Stimulated activated CD4-positive, alpha-beta T cell treated with anti-CD3 and anti-CD28 coated beads, Interleukin-15, amount 100 ng/mL, for 24 hours (primary cell): ENCODE measurements around the gene HPD.
"Not testable (repeated sequence)": the region's sequence is repeated elsewhere in the genome, so short reads cannot be mapped to it uniquely, and the experiment has no call there.

Experiments used
- DNase-seq: peaks from one replicate; pipeline ENCODE4 v3.0.0-alpha.2; 2020

HPD gene

DNA sequence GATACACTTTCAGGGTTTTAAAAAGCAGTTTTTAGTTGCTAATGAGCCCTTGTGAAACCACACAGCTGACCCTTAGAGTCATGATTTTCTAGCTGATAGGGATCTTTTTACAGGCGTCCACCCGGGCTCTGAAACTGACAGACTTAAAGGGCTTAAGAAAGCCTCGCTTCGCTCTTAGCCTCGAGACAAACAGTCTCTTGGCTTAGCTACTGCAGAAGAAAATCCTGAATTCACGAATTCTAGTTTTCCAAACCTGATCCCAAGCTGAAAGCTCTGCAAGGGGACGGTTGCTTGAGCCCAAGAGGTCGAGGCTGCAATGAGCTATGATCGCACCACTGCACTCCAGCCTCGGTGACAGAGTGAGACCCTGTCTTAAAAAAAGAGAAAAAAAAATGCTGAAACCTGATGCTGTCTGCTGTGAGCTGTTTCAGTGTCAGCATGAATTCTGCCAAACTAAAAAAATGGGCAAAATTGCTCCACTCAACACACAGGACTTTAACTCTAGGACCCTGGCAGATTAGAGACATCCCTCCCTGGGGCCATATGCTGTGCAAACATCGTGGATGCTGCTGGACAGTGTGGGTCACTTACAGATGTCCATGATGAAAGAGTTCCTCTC is 3.1 kb upstream of the HPD start:
- DNase-seq = no peak

DNA sequence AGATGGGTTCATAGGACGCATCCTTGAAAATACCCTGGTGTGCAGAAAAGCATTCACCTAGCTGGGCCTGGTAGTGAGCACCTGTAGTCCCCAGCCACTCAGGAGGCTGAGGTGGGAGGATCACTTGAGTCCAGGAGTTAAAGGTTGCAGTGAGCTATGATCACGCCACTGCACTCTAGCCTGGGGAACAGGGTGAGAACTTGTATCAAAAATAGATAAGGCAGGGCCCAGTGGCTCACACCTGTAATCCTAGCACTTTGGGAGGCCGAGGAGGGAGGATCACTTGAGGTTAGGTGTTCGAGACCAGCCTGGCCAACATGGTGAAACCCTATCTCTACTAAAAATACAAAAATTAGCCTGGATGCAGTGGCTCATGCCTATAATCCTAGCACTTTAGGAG is 2.0 kb upstream of the HPD start:
- not testable (repeated sequence) for DNase-seq

- no peak for DNase-seq
Observed at GRCh38 chr12:121860257-121860656, 1.6 kb upstream of the HPD start.

GRCh38 chr12:121858318-121858661 is 369 bp downstream of the HPD start:
- no peak for DNase-seq

DNA sequence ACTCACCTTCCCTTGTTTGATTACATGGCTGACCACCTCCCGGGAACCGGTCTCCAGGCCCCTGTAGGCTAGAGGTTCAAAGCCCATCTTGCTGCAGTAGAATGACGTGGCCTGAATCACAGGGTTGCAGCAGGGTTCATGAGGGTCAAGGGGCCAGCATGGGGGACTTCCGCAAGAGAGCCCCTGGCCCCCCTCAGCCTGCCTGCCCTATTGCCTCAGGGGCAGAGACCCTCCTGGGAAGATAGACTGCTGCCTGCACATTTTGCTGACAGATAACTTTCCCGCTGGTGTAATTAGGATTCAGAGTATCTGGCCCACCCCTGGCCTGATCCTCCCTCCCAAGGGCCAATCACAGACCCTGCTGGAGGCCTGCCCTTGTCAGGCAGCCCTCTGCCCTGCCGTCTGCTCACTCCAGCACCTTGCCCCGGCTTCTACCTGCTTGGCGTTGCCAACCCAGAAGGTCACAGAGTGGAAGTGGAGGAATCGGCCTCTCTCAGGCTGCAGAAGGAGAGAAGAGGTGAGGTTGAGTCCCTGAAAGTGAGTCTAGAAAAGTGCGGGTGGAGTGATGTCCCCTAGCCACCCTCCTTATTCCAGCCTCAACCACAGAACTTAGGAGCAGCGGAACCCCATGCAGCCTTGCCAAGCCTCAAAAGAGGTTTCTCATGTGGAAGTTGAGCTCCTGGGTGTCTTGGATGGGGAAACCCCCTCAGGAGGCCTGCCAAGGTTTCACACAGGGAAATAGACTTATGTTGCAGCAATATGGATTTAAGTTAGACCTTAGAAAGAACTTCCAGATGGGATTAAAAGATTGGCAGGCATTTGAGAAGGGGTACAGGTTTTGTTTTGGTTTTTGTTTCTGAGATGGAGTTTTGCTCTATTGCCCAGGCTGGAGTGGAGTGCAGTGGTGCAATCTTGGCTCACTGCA is 1.1 kb downstream of the HPD start:
- DNase-seq = no peak

DNA sequence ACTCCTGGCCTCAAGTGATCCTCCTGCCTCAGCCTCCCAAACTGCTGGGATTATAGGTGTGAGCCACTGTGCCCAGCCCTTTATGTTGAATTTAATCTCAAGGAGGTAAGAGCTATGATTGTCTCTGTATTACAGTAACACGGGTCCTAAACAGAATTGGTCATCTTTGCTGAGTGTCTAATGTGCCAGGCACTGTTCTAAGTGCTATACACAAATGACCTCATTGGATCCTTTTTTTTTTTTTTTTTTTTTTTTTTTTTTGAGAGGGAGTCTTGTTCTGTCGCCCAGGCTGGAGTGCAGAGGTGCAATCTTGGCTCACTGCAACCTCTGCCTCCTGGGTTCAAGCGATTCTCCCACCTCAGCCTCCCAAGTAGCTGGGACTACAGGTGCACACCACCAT is 6.3 kb downstream of the HPD start:
- not testable (repeated sequence) for DNase-seq

GRCh38 chr12:121849665-121850064 is 9.0 kb downstream of the HPD start:
- DNase-seq = no peak

DNA sequence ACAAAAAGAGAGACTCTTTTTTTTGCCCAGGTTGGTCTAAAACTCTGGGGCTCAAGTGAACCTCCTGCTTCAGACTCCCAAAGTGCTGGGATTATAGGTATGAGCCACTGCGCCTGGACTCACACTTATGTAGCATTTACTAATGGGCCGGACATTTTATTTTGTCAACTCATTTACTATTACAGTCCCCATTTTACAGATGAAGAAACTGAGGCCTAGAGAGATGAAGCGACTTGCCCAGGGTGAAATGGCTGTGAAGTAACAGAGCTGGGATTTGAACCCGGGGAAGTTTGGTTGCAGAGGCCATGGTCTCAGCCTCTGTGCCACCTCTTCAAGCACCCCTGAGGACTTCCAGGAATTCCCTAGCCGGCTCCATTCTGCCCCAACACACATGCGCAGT is 9.4 kb downstream of the HPD start:
- no peak for DNase-seq

DNA sequence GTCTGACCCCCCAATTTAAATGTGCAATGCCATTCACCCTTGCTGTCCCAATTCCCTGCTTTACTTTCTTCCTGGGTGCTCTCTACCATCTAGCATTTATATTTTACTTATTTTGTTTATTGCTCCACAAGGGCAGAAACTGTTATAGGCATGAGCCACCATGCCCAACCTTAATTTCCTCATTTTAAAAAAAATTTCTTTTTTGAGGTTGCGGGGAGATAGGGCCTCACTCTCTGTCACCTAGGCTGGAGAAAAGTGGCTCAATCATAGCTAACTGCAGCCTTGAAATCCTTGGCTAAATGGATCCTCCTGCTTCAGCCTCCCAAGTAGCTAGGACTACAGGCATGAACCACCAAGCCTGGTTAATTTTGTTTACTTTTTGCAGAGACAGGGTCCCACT is 13.0 kb downstream of the HPD start:
- DNase-seq = no peak

- DNase-seq = no peak
Observed at GRCh38 chr12:121843236-121843982, 15.2 kb downstream of the HPD start.

GRCh38 chr12:121839993-121840761 is 18.5 kb downstream of the HPD start:
- no peak for DNase-seq

DNA sequence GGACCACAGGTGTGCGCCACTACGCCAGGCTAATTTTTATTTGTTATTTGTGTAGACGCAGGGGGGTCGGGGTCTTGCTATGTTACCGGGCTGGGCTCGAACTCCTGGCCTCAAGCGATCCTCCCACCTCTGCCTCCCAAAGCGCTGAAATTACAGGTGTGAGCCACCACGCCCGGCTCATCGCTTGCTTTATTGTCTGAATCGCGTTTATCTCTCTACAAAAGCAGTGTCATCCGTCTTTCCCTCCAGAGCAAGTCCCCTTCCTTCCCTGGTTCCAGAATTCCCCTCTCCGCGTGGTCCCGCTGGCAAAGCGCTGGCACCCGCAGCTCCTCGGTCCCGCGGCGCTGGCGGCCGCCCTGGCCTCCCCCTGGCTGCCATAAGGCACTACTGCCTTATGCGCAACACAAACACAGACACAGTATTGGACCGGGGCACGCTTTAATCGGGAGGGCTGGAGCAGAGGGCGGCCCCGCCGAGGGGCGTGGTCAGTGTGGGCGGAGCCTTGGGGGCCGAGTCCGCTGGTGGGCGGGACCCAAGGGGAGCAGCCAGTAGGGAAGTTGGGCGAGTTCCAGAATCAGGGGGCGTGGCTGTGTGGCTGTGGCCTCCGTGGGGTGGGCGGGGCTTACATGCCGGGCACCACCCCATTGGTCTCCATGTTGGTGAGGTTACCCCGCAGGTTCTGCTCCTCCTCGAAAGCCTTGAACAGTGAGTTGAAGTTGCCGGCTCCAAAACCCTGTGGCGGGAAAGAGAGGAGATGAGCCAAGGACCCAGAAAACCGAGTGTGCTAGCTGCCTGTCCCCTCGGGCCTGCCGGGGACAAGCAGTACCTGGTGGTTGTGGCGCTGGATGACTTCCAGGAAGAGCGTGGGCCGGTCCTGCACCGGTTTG is 19.3 kb downstream of the HPD start:
- DNase-seq = peak; percentile 100

DNA sequence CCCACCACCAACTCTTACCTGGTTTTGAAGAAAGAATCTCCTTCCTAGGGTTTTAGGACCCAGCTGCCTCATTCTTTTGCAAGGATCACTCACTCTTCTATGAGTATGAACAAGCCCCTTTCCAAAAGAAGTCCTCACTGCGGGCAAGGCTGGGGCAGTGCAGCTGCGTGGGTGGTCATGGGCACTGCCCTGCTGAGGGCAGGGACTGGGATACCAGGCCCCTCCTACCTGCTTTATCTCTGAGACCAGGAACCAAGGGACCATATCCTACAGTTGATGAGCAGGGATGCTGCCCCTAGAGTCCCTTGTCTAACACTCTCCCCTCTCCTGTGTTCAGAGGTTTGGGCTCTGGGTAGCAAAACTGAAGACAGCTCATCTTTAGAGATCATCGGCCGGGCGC is 20.5 kb downstream of the HPD start:
- no peak for DNase-seq

DNA sequence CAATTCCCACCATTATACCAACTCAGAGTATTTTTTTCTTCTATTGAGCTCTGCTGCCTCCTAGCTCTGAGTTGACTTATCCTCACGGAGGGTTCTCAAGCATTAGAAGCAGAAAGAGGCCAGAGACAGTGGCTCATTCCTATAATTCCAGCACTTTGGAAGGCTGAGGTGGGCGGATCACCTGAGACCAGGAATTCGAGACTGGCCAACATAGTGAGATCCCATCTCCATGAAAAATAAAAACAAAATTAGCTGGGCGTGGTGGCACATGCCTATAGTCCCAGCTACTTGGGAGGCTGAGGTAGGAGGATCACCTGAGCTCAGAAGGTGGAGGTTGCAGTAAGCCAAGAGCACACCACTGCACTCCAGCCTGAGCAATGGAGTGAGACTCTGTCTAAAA is 21.0 kb downstream of the HPD start:
- DNase-seq = no peak

- no peak for DNase-seq
Observed at GRCh38 chr12:121831571-121832245, 27.0 kb downstream of the HPD start.

- DNase-seq = no peak
Observed at GRCh38 chr12:121830588-121831265, 27.9 kb downstream of the HPD start.

DNA sequence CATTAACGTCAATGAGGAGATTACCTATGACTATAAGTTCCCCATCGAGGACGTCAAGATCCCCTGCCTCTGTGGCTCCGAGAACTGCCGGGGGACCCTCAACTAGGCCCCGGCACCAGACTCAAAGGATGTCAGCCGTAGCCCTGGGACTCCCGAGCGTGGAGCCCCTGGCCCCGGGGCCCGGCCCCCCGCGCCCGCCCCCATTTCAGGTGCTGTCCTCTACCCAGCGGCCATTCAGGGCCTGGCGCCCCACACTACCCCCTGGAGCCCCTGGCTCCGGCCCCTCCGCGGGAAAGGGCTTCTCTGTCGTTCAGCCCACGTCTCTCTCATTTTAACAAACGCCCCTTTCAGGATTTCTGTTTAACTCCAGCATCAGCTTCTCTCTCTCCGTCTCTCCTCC is 28.5 kb downstream of the HPD start:
- no peak for DNase-seq

DNA sequence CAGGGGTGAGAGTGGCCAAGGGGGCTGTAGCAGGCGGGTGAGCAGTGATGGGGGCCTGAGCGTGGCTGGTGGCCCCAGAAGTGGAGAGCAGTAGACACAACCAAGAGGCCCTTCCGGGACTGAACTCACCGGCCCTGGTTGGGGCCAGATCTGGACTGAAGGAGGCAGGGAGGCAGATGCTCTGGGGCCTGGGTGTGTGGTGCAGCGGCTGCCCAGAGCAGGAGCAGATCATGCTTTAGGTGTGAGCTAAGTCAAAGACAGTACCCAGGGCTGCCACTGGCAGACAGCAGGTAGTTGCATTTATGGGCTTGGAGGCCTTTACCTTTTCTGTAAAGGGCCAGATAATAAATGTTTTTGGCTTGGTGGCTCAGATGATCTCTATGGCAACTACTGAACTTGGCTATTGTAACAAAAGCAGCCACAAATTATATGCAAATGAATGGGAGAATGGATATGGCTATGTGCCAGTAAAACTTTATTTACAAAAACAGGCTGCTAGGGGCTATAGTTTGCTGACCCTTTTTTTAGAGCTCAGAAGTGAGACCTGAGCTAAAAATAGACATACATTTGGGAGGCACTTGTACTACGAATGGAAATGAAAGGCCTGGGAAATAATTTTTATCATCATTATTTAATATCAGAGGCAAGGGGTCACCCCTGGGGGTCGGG is 29.3 kb downstream of the HPD start:
- no peak for DNase-seq

- no peak for DNase-seq
Observed at GRCh38 chr12:121828826-121829225, 29.8 kb downstream of the HPD start.

GRCh38 chr12:121828306-121828705 is 30.4 kb downstream of the HPD start:
- no peak for DNase-seq
